OCI-LY1 (cell line): ENCODE results near the gene MPST.

Source experiments
- H2AFZ ChIP-seq: fragments of 200-600 bp; sonication (generic), shearing (Covaris generic); 2 replicates; pipeline ENCODE4 v1.6.0; 2014; ENCODE audit warnings: antibody characterized with exemption, mild to moderate bottlenecking, low read length
- H3F3A ChIP-seq: fragments of 200-600 bp; sonication (generic), shearing (Covaris generic); 2 replicates; pipeline ENCODE4 v1.6.0; 2014; ENCODE audit warnings: mild to moderate bottlenecking, antibody characterized with exemption, low read length, moderate library complexity; ENCODE audit not compliant: insufficient read depth
- H3K27ac ChIP-seq: fragments of 200-600 bp; sonication (generic); 2 replicates; pipeline ENCODE4 v1.5.1; 2014; ENCODE audit warnings: low read length, mixed run types, mild to moderate bottlenecking, low read depth; ENCODE audit not compliant: poor library complexity, severe bottlenecking
- H3K27me3 ChIP-seq: fragments of 200-600 bp; sonication (generic); 2 replicates; pipeline ENCODE4 v1.6.0; 2014; ENCODE audit warnings: antibody characterized with exemption, mild to moderate bottlenecking, low read length, moderate library complexity; ENCODE audit not compliant: insufficient read depth
- H3K36me3 ChIP-seq: fragments of 200-600 bp; sonication (generic); 2 replicates; pipeline ENCODE4 v1.6.1; 2014; ENCODE audit warnings: mild to moderate bottlenecking, antibody characterized with exemption, low read length, moderate library complexity, mixed read lengths; ENCODE audit not compliant: insufficient read depth
- H3K4me1 ChIP-seq: fragments of 200-600 bp; sonication (generic); 2 replicates; pipeline ENCODE4 v1.5.1; 2014; ENCODE audit warnings: mild to moderate bottlenecking, low read length, moderate library complexity; ENCODE audit not compliant: insufficient read depth, severe bottlenecking
- H3K4me2 ChIP-seq: fragments of 200-600 bp; sonication (generic), shearing (Covaris generic); 2 replicates; pipeline ENCODE4 v1.6.1; 2014; ENCODE audit warnings: low read length
- H3K4me3 ChIP-seq: fragments of 200-600 bp; sonication (generic); 2 replicates; pipeline ENCODE4 v1.5.1; 2014; ENCODE audit warnings: low read length, low read depth, mild to moderate bottlenecking, mixed read lengths; ENCODE audit not compliant: poor library complexity, severe bottlenecking
- H3K79me2 ChIP-seq: fragments of 200-600 bp; shearing (Covaris generic); 2 replicates; pipeline ENCODE4 v1.6.1; 2016; ENCODE audit warnings: mixed run types, low read length, mixed read lengths; ENCODE audit not compliant: insufficient read depth
- H3K9ac ChIP-seq: fragments of 200-600 bp; sonication (generic), shearing (Covaris generic); 2 replicates; pipeline ENCODE4 v1.6.1; 2014; ENCODE audit warnings: mild to moderate bottlenecking, low read length, mixed read lengths
- H3K9me2 ChIP-seq: fragments of 200-600 bp; sonication (generic), shearing (Covaris generic); 2 replicates; pipeline ENCODE4 v1.6.1; 2014; ENCODE audit warnings: low read depth, mild to moderate bottlenecking, low read length, mixed read lengths
- H3K9me3 ChIP-seq: fragments of 200-600 bp; shearing (Covaris generic); 2 replicates; pipeline ENCODE4 v1.6.1; 2014; ENCODE audit warnings: low read length, mixed read lengths
- H4K20me1 ChIP-seq: fragments of 200-600 bp; sonication (generic), shearing (Covaris generic); 2 replicates; pipeline ENCODE4 v1.6.0; 2016; ENCODE audit warnings: mild to moderate bottlenecking, low read length; ENCODE audit not compliant: insufficient read depth
- EZH2 ChIP-seq: fragments of 200-600 bp; sonication (generic), shearing (Covaris generic); IDR thresholded peaks from 2 replicates; pipeline ENCODE4 v1.8.0; 2017; ENCODE audit warnings: borderline replicate concordance, mixed run types, mild to moderate bottlenecking, antibody characterized with exemption, low read length, moderate library complexity, mixed read lengths
- TF ChIP-seq, protein P1 (sequence below): fragments of 200-600 bp; sonication (generic), shearing (Covaris generic); IDR thresholded peaks from 2 replicates; pipeline ENCODE4 v1.5.1; 2017; ENCODE audit warnings: mild to moderate bottlenecking, antibody characterized with exemption, low read length, moderate library complexity, mixed read lengths

MPST gene

DNA sequence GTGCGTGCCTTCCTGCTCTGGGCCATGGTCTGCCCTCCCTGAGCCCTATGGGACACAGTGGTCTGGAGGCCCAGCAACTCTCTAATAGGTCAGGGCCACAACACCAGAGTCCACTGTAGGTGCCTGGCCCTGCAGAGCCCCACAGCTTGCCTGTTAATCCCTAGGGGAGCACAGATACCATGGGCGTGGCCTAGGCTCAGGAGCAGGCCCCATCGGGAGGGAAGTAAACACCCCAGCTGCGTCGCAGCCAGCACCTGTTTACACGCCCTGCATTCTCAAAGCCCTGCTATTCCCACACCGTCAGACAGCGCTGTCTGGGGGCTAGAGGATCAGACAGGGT, 34.5 kb downstream of the MPST start:
- Histone ChIP-seq H3K27me3 (peaks cover 5% of the 10 kb centered on the region; the same call in 1 of the 2 replicates), H4K20me1 (no peaks in the 10 kb centered on the region), H2AFZ (no peak overlapping the region), H3F3A (no peaks in the 10 kb centered on the region), H3K9me3 (no peaks in the 10 kb centered on the region), H3K4me1 (peaks cover 9% of the 10 kb centered on the region), H3K36me3 (no peaks in the 10 kb centered on the region), H3K27ac (no peak overlapping the region), H3K79me2 (no peaks in the 10 kb centered on the region), H3K4me3 (no peak overlapping the region), H3K9me2 (no peaks in the 10 kb centered on the region), H3K4me2 (no peak overlapping the region), H3K9ac (no peak overlapping the region)
- TF ChIP-seq, protein P1, sequence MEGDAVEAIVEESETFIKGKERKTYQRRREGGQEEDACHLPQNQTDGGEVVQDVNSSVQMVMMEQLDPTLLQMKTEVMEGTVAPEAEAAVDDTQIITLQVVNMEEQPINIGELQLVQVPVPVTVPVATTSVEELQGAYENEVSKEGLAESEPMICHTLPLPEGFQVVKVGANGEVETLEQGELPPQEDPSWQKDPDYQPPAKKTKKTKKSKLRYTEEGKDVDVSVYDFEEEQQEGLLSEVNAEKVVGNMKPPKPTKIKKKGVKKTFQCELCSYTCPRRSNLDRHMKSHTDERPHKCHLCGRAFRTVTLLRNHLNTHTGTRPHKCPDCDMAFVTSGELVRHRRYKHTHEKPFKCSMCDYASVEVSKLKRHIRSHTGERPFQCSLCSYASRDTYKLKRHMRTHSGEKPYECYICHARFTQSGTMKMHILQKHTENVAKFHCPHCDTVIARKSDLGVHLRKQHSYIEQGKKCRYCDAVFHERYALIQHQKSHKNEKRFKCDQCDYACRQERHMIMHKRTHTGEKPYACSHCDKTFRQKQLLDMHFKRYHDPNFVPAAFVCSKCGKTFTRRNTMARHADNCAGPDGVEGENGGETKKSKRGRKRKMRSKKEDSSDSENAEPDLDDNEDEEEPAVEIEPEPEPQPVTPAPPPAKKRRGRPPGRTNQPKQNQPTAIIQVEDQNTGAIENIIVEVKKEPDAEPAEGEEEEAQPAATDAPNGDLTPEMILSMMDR: no peak
- TF ChIP-seq EZH2: no peak

DNA sequence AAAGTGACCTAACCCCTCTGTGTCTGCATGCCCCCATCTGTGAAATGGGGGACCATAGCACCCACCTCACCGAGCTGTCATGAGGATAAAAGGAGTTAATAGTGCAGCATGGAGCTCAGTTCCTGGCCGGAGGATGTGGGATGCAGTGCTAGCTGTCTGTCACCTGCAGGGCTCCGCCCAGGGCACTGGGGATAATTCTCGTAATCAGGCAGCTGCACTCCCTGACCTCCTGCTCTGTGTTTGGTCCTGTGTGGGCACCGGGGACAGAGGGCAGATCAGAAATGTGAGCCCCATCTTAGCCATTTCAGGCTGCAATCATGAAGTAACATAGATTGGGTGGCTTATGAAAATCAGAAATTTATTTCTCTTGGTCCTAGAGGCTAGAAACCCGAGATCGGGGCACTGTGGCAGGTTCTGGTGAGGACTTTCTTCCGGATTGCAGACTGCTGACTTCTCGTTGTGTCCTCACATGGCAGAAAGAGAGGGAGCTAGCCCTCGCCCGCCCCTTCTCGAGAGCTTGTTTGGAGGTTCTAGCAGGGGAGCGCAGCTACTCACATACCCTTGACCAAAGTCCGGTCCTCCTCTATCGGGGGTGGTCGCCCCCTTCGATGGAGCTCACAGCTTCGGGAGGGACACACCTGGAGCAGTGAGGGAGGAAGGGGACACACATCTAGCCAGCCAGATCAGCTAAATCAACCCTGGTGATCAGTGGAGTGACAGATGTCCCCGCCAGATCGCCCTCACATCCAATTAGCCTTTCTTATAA, 35.2 kb downstream of the MPST start:
- H3K4me3 ChIP-seq: no peak overlapping the region
- H3K4me2 ChIP-seq: no peak overlapping the region
- no peak overlapping the region for H3K9ac ChIP-seq
- peaks cover 5% of the 10 kb centered on the region; the same call in 1 of the 2 replicates for H3K27me3 ChIP-seq
- H4K20me1 ChIP-seq: no peaks in the 10 kb centered on the region
- no peaks in the 10 kb centered on the region for H3K9me2 ChIP-seq
- no peaks in the 10 kb centered on the region for H3K9me3 ChIP-seq
- no peak for TF ChIP-seq EZH2
- TF ChIP-seq, protein P1: no peak
- H2AFZ ChIP-seq: no peak overlapping the region
- H3K79me2 ChIP-seq: no peaks in the 10 kb centered on the region
- H3K36me3 ChIP-seq: no peaks in the 10 kb centered on the region
- peaks cover 9% of the 10 kb centered on the region for H3K4me1 ChIP-seq
- no peak overlapping the region for H3K27ac ChIP-seq
- no peaks in the 10 kb centered on the region for H3F3A ChIP-seq

GRCh38 chr22:37056246-37056645, 36.7 kb downstream of the MPST start:
- H3K4me1 ChIP-seq: peaks cover 9% of the 10 kb centered on the region
- H3K27me3 ChIP-seq: peaks cover 10% of the 10 kb centered on the region; the same call in 1 of the 2 replicates
- TF ChIP-seq, protein P1: no peak
- TF ChIP-seq EZH2: no peak

More at GRCh38 chr22:37056246-37056645, 36.7 kb downstream of the MPST start:
- no peaks in the 10 kb centered on the region for H3K79me2 ChIP-seq
- H3K9me2 ChIP-seq: no peaks in the 10 kb centered on the region
- H3K36me3 ChIP-seq: no peaks in the 10 kb centered on the region
- H3F3A ChIP-seq: no peaks in the 10 kb centered on the region
- no peaks in the 10 kb centered on the region for H3K9me3 ChIP-seq
- no peak overlapping the region for H3K4me2 ChIP-seq
- no peak overlapping the region for H3K27ac ChIP-seq
- H3K4me3 ChIP-seq: no peak overlapping the region
- no peak overlapping the region for H3K9ac ChIP-seq
- no peak overlapping the region for H2AFZ ChIP-seq
- no peaks in the 10 kb centered on the region for H4K20me1 ChIP-seq
